Fibroblast of the conjunctiva (primary cell): ENCODE data around the gene TNIK.

Experiments used
- DNase-seq: peaks from one replicate; pipeline ENCODE4 v3.0.0-alpha.2; 2010; ENCODE audit warnings: low read depth

TNIK gene

GRCh38 chr3:171358181-171358880 is 101.9 kb downstream of the TNIK start:
- DNase-seq, result no peak

GRCh38 chr3:171357721-171358120 is 102.5 kb downstream of the TNIK start:
- no peak for DNase-seq

- no peak for DNase-seq
Measured at GRCh38 chr3:171356251-171356650, 104.0 kb downstream of the TNIK start.

- DNase-seq, result no peak
Measured at GRCh38 chr3:171354706-171355582, 105.3 kb downstream of the TNIK start.

GRCh38 chr3:171354049-171354705 is 106.0 kb downstream of the TNIK start:
- DNase-seq, result no peak

GRCh38 chr3:171353423-171353822 is 106.8 kb downstream of the TNIK start:
- no peak for DNase-seq

- DNase-seq, result no peak
Measured at GRCh38 chr3:171352387-171352935, 107.7 kb downstream of the TNIK start.

- peak; percentile 56 for DNase-seq
Measured at GRCh38 chr3:171351676-171352075, 108.5 kb downstream of the TNIK start.

- DNase-seq, result no peak
Measured at GRCh38 chr3:171350364-171350763, 109.8 kb downstream of the TNIK start.

GRCh38 chr3:171349392-171349791 is 110.8 kb downstream of the TNIK start:
- no peak for DNase-seq

- peak; percentile 21 for DNase-seq
Measured at GRCh38 chr3:171348121-171348520, 112.1 kb downstream of the TNIK start.

- DNase-seq, result no peak
Measured at GRCh38 chr3:171347301-171348039, 112.7 kb downstream of the TNIK start.

- no peak for DNase-seq
Measured at GRCh38 chr3:171346582-171347300, 113.5 kb downstream of the TNIK start.

- no peak for DNase-seq
Measured at GRCh38 chr3:171346019-171346418, 114.2 kb downstream of the TNIK start.

GRCh38 chr3:171345107-171345843 is 114.9 kb downstream of the TNIK start:
- DNase-seq, result no peak

GRCh38 chr3:171343693-171344092 is 116.5 kb downstream of the TNIK start:
- DNase-seq, result no peak

- no peak for DNase-seq
Measured at GRCh38 chr3:171342783-171343420, 117.3 kb downstream of the TNIK start.

- DNase-seq, result no peak
Measured at GRCh38 chr3:171342200-171342599, 118.0 kb downstream of the TNIK start.

- DNase-seq, result no peak
Measured at GRCh38 chr3:171340434-171340833, 119.8 kb downstream of the TNIK start.

- DNase-seq, result no peak
Measured at GRCh38 chr3:171339598-171339997, 120.6 kb downstream of the TNIK start.
